ENCODE measurements around the gene AKAP8.

DNA sequence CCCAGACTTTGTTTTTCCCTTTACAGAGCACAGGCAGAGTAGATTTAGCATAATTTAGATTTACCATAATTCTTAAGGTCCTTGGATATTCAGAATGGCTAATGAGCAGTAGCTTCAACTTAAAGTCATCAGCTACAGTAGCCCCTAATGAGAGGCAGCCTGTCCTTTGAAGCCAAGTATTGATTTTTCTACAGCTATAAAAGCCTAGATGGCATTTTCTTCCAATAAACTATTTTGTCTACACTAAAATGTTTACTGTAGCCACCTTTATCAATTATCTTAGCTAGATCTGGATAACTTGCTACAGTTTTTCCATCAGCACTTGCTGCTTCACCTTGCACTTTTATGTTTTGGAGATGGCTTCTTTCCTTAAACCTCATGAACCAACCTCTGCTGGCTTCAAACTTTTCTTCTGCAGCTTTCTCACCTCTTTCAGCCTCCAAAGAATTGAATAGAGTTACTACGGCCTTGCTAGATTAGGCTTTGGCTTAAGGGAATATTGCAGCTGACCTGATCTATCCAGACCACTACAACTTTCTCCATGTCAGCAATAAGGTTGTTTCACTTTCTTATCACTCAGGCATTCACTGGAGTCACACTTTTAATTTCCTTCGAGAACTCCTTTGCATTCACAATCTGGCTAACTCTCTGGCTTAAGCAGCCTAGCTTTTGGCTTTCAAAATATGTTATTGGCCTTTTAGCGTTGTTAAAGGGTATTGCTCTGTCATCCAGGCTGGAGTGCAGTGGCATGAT is 73.8 kb downstream of the AKAP8 start:
- TF ChIP-seq POLR2A (IDR thresholded peaks at IDR 0.05) = no peak
- TF ChIP-seq, protein P1, sequence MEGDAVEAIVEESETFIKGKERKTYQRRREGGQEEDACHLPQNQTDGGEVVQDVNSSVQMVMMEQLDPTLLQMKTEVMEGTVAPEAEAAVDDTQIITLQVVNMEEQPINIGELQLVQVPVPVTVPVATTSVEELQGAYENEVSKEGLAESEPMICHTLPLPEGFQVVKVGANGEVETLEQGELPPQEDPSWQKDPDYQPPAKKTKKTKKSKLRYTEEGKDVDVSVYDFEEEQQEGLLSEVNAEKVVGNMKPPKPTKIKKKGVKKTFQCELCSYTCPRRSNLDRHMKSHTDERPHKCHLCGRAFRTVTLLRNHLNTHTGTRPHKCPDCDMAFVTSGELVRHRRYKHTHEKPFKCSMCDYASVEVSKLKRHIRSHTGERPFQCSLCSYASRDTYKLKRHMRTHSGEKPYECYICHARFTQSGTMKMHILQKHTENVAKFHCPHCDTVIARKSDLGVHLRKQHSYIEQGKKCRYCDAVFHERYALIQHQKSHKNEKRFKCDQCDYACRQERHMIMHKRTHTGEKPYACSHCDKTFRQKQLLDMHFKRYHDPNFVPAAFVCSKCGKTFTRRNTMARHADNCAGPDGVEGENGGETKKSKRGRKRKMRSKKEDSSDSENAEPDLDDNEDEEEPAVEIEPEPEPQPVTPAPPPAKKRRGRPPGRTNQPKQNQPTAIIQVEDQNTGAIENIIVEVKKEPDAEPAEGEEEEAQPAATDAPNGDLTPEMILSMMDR (IDR thresholded peaks at IDR 0.05) = no peak
